K562 (cell line): ENCODE measurements around the gene KISS1. TPM values are rescaled to one million over a fixed set of nuclear protein-coding genes. Genes with fewer than 3 reads are reported as not detected.

ENCODE experiments used
- ATAC-seq: fragments of 200-7000 bp; cut with Tn5 transposase; 3 replicates; pipeline ENCODE4 v1.9.1; 2020; ENCODE audit warnings: moderate library complexity
- BruUV-seq: library from RNA; stranded (reverse); fragments of 400-500 nt; replicated peaks from 2 replicates; lab custom pipeline; 2021; lab: Mats Ljungman, UMichigan
- CTCF ChIA-PET: fragments of 300-600 bp; formaldehyde crosslinking; extraction: SDS; loops from one replicate; lab custom pipeline; 2021; ENCODE audit warnings: low intra/inter-chr PET ratio; lab: Yijun Ruan, JAX
- POLR2A ChIA-PET: fragments of 300-600, 350-650 bp; sonication (Branson Sonifier 250); formaldehyde crosslinking; extraction: SDS; loops from one replicate; lab custom pipeline; 2021; ENCODE audit warnings: antibody characterized with exemption, inconsistent platforms; lab: Yijun Ruan, JAX
- DNase-seq, 4 experiments: peaks; one replicate each; pipeline versions ENCODE4 v3.0.0 to v3.0.0-alpha.2; 2011 to 2018; ENCODE audit warnings: low spot score in 3 of 4, mixed read lengths in 3 of 4; ENCODE audit errors: extremely low read depth in 1 of 4
- FAIRE-seq: peaks from 2 replicates; lab custom pipeline; 2011; peaks lifted over from hg19 to GRCh38; lab: Jason Lieb, UNC
- H2AFZ ChIP-seq: 2 replicates; pipeline ENCODE4 v1.6.0; 2011; ENCODE audit warnings: low read depth, low read length, control low read depth, inconsistent platforms
- H3K27ac ChIP-seq: fragments of 200-600 bp; 3 replicates; pipeline ENCODE4 v1.8.0; 2011; ENCODE audit warnings: low read depth, mild to moderate bottlenecking, control low read depth, inconsistent platforms, low read length, moderate library complexity, mixed read lengths; ENCODE audit errors: extremely low read depth
- H3K27me3 ChIP-seq, 2 experiments: fragments of 300-600 bp in 1 of 2; 2 replicates in 1 of 2; 3 replicates in 1 of 2; pipeline versions ENCODE4 v1.6.0 to v1.8.0; 2011; ENCODE audit warnings: inconsistent platforms in 2 of 2, low read length in 2 of 2, mild to moderate bottlenecking in 1 of 2, mixed read lengths in 1 of 2, moderate library complexity in 1 of 2; ENCODE audit not compliant: control insufficient read depth in 2 of 2, insufficient read depth in 2 of 2
- H3K36me3 ChIP-seq: fragments of 300-600 bp; 3 replicates; pipeline ENCODE4 v1.8.0; 2011; ENCODE audit warnings: mild to moderate bottlenecking, low read length, inconsistent platforms; ENCODE audit not compliant: control insufficient read depth, insufficient read depth
- H3K4me1 ChIP-seq, 2 experiments: fragments of 200-600 bp in 1 of 2; replicated peaks in 1 of 2; 2 replicates in 1 of 2; 3 replicates in 1 of 2; pipeline versions ENCODE4 v1.5.1 to v1.8.0; 2011; ENCODE audit warnings: inconsistent platforms in 2 of 2, low read length in 2 of 2, mild to moderate bottlenecking in 1 of 2, mixed read lengths in 1 of 2, moderate library complexity in 1 of 2; ENCODE audit not compliant: control insufficient read depth in 2 of 2, insufficient read depth in 2 of 2
- H3K4me2 ChIP-seq: 2 replicates; pipeline ENCODE4 v1.6.1; 2011; ENCODE audit warnings: low read length, control low read depth, inconsistent platforms, mixed read lengths; ENCODE audit not compliant: insufficient read depth
- H3K4me3 ChIP-seq: fragments of 200-600 bp; sonication (generic), shearing (Covaris generic); 2 replicates; pipeline ENCODE4 v1.5.1; 2016; ENCODE audit warnings: control low read depth, inconsistent platforms
- H3K79me2 ChIP-seq: fragments of 200-600 bp; 3 replicates; pipeline ENCODE4 v1.8.0; 2011; ENCODE audit warnings: low read length, inconsistent platforms; ENCODE audit not compliant: control insufficient read depth, insufficient read depth
- H3K9ac ChIP-seq, 2 experiments: 2 replicates each; pipeline versions ENCODE4 v1.6.0 to v1.6.1; 2011; ENCODE audit warnings: low read depth in 2 of 2, low read length in 2 of 2, control low read depth in 1 of 2, inconsistent platforms in 1 of 2, mild to moderate bottlenecking in 1 of 2, mixed read lengths in 1 of 2; ENCODE audit not compliant: insufficient read depth in 1 of 2
- H3K9me1 ChIP-seq: one replicate; pipeline ENCODE4 v1.6.0; 2011; ENCODE audit warnings: inconsistent platforms, mild to moderate bottlenecking, low read length, moderate library complexity; ENCODE audit not compliant: control insufficient read depth, insufficient read depth
- H3K9me3 ChIP-seq: replicated peaks from 2 replicates; pipeline ENCODE4 v1.5.1; 2011; ENCODE audit warnings: low read depth, low read length, inconsistent platforms; ENCODE audit not compliant: control insufficient read depth, insufficient read depth
- H4K20me1 ChIP-seq: replicated peaks from 2 replicates; pipeline ENCODE4 v1.6.1; 2011; ENCODE audit warnings: low read length, inconsistent platforms, mixed read lengths; ENCODE audit not compliant: control insufficient read depth, insufficient read depth
- CREM ChIP-seq: IDR thresholded peaks from 2 replicates; pipeline ENCODE4 v1.6.1; 2014; ENCODE audit warnings: antibody characterized with exemption, low read depth
- DEAF1 ChIP-seq: fragments of 450-650 bp; formaldehyde crosslinking; IDR thresholded peaks from 2 replicates; pipeline ENCODE4 v1.4.0; 2020; ENCODE audit warnings: mild to moderate bottlenecking, moderate library complexity
- DLX4 ChIP-seq: fragments of 250-450 bp; sonication (Bioruptor Pico); IDR thresholded peaks from 2 replicates; pipeline ENCODE4 v1.6.1; 2021; ENCODE audit warnings: mild to moderate bottlenecking
- ESRRA ChIP-seq: fragments of 450-650 bp; IDR thresholded peaks from 2 replicates; pipeline ENCODE4 v1.6.1; 2014; ENCODE audit warnings: low read depth, mild to moderate bottlenecking, moderate library complexity, borderline replicate concordance
- HMG20A ChIP-seq: fragments of 450-650 bp; formaldehyde crosslinking; conservative IDR thresholded peaks from 2 replicates; pipeline ENCODE4 v1.4.0; 2020; ENCODE audit warnings: mild to moderate bottlenecking, mixed read lengths
- KLF16 ChIP-seq: IDR thresholded peaks from 2 replicates; pipeline ENCODE4 v1.6.1; 2016; ENCODE audit warnings: antibody characterized with exemption
- MAZ ChIP-seq, 2 experiments: fragments of 450-650 bp in 1 of 2; sonication (generic) in 1 of 2; formaldehyde crosslinking; IDR thresholded peaks in 1 of 2; conservative IDR thresholded peaks in 1 of 2; 2 replicates each; pipeline versions ENCODE4 v1.4.0 to v1.5.0; 2020; ENCODE audit warnings: mild to moderate bottlenecking in 1 of 2, missing genetic modification reagents in 1 of 2
- RAD21 ChIP-seq, 2 experiments: fragments of 250-450 bp in 1 of 2; fragments of 450-650 bp in 1 of 2; sonication (Bioruptor Pico) in 1 of 2; formaldehyde crosslinking in 1 of 2; IDR thresholded peaks in 1 of 2; conservative IDR thresholded peaks in 1 of 2; 2 replicates each; pipeline versions ENCODE4 v1.4.0 to v1.8.0; 2020 to 2022; ENCODE audit warnings: mild to moderate bottlenecking in 2 of 2, moderate library complexity in 1 of 2
- RBM22 ChIP-seq: fragments of 200-400 bp; formaldehyde crosslinking; IDR thresholded peaks from 2 replicates; pipeline ENCODE4 v1.6.1; 2018; ENCODE audit warnings: low read length, low read depth; ENCODE audit not compliant: poor library complexity, severe bottlenecking
- TFAP4 ChIP-seq: sonication (generic); formaldehyde crosslinking; IDR thresholded peaks from 2 replicates; pipeline ENCODE4 v1.8.0; 2022; ENCODE audit warnings: missing genetic modification reagents, mild to moderate bottlenecking, moderate library complexity, borderline replicate concordance
- VEZF1 ChIP-seq: fragments of 200-800 bp; sonication (Bioruptor generic); IDR thresholded peaks from 2 replicates; pipeline ENCODE4 v1.6.1; 2017; ENCODE audit warnings: missing genetic modification characterization, missing compliant biosample characterization
- XRCC4 ChIP-seq: IDR thresholded peaks from one replicate; pipeline ENCODE4 v1.6.1; 2011; ENCODE audit not compliant: insufficient read depth, insufficient read length; ENCODE audit errors: extremely low read depth
- ZNF277 ChIP-seq: fragments of 250-450 bp; sonication (Bioruptor Pico); IDR thresholded peaks from 2 replicates; pipeline ENCODE4 v1.8.0; 2022; ENCODE audit warnings: inconsistent platforms, mild to moderate bottlenecking, moderate library complexity, borderline replicate concordance
- WGBS: fragments of 100-300 bp; shearing (Covaris generic); methylation state at CpG from one replicate; pipeline ENCODE4 v1.1.6; 2016; ENCODE audit warnings: low coverage, mixed read lengths; ENCODE audit not compliant: insufficient coverage; ENCODE audit errors: missing lambda C conversion rate; 5-methylcytosine and 5-hydroxymethylcytosine counted together
- in situ Hi-C: fragments of 300-500 bp; cut with MboI; formaldehyde crosslinking; loops from 4 replicates; pipeline ENCODE4 v1.15.0; 2018; ENCODE audit warnings: inconsistent platforms, mixed read lengths
- intact Hi-C: fragments of 100-400 bp; cut with micrococcal nuclease; formaldehyde crosslinking; loops from 2 replicates; pipeline ENCODE4 v1.14.2; 2022
- polyA plus RNA-seq, 8 experiments: library from polyadenylated mRNA; depleted of rRNA in 4 of 8; stranded (reverse) in 5 of 8; unstranded in 3 of 8; fragments of >200 nt; fragmentation: Nextera tagmentation in 2 of 8; fragmentation: Illumina TruSeq in 1 of 8; extraction: Ambion mirVana in 2 of 8; extraction: Trizol in 1 of 8; gene quantifications; 2 replicates each; pipeline versions ENCODE4 v1.2.1 to v1.2.3, GENCODE V29; 2011 to 2014; ENCODE audit warnings: inconsistent platforms in 1 of 8, missing spikeins in 1 of 8
- total RNA-seq, 7 experiments: library from RNA; depleted of rRNA in 6 of 7; stranded (reverse); fragments of >200 nt in 6 of 7; fragmentation: Illumina TruSeq in 2 of 7; extraction: Trizol in 2 of 7; gene quantifications; 2 replicates each; pipeline versions ENCODE4 v1.2.1 to v1.2.3, GENCODE V29; 2011 to 2021; ENCODE audit warnings: low replicate concordance in 1 of 7

KISS1 gene
- total and polyA plus RNA-seq, 9 of the 15 experiments (the other 6 are each of a cell fraction or from before 2014, with no cell fraction given) = 0.31 TPM; not detected in 8

- no peaks in the 10 kb centered on the region for H3K9me1 ChIP-seq
- H3K36me3 ChIP-seq = no peaks in the 10 kb centered on the region
- H3K9me3 ChIP-seq = no peaks in the 10 kb centered on the region; the same call in 1 of the 2 replicates
- no peaks in the 10 kb centered on the region for H3K4me1 ChIP-seq
- CTCF ChIA-PET = no interaction called here
- FAIRE-seq (no peak), DNase-seq (peak in 1 of 4 experiments; percentile 20), ATAC-seq (peak; percentile 56; the same call in 2 of the 3 replicates)
- H3K4me3 ChIP-seq = no peak overlapping the region
- no TSS peak for BruUV-seq
- WGBS = 2% methylated on average over 18 of the region's 18 CpGs
- no peaks in the 10 kb centered on the region for H4K20me1 ChIP-seq
- no peak overlapping the region for H3K4me2 ChIP-seq
- POLR2A ChIA-PET = interaction anchor here (0.6 to 1.4 kb wide), 5 partner anchors 8 to 1910 kb away, joined by 3 to 6 read pairs (median 3); no protein-coding TSS in a partner anchor
- peaks cover 18 to 76% of the 10 kb centered on the region in 2 experiments; a peak in 4 of 5 replicates for H3K27me3 ChIP-seq
- intact Hi-C loops = no loop called here
- in situ Hi-C loops = no loop called here
- H3K9ac ChIP-seq = no peak overlapping the region
- no peak overlapping the region for H2AFZ ChIP-seq
- no peak overlapping the region for H3K27ac ChIP-seq
- H3K79me2 ChIP-seq = no peaks in the 10 kb centered on the region
- no peak for TF ChIP-seq CREM
- peak; percentile 35; the same call in 1 of the 2 replicates for TF ChIP-seq VEZF1 (CRISPR knock-in tag)
- TF ChIP-seq TFAP4 (CRISPR knock-in tag) = peak; percentile 25; the same call in 1 of the 2 replicates
- TF ChIP-seq HMG20A (CRISPR knock-in tag) = no peak
- no peak for TF ChIP-seq ESRRA
- TF ChIP-seq DLX4 = no peak
- TF ChIP-seq ZNF277 (CRISPR knock-in tag) = no peak
- no peak for TF ChIP-seq RBM22
- TF ChIP-seq XRCC4 = no peak
- TF ChIP-seq RAD21 (CRISPR knock-in tag; conservative IDR thresholded peaks at IDR 0.05 in 1 of 2, IDR thresholded peaks at IDR 0.05 in 1 of 2) = peak; percentile 61 to 84
- peak in 1 of 2 experiments; percentile 25; a peak in 1 of 4 replicates for TF ChIP-seq MAZ (CRISPR knock-in tag; conservative IDR thresholded peaks at IDR 0.05 in 1 of 2, IDR thresholded peaks at IDR 0.05 in 1 of 2)
- TF ChIP-seq KLF16 = no peak
- TF ChIP-seq DEAF1 = peak; percentile 78
Observed at GRCh38 chr1:204198348-204199340, 2.4 kb upstream of the KISS1 start.
